Epithelial cell of proximal tubule (primary cell): ENCODE data around the gene PSD4. TPM values are rescaled to one million over a fixed set of nuclear protein-coding genes. Genes with fewer than 3 reads are reported as not detected.

Source experiments
- DNase-seq: peaks from one replicate; pipeline ENCODE4 v3.0.0-alpha.2; 2011; ENCODE audit warnings: low read depth
- H3K4me3 ChIP-seq: 2 replicates; pipeline ENCODE4 v1.5.1; 2011; ENCODE audit warnings: low read depth, mild to moderate bottlenecking, low read length
- CTCF ChIP-seq: conservative IDR thresholded peaks from 2 replicates; pipeline ENCODE4 v1.5.1; 2012; ENCODE audit warnings: low read depth, mild to moderate bottlenecking, low read length
- total RNA-seq: library from RNA; depleted of rRNA; stranded (reverse); fragments of >200 nt; gene quantifications from 2 replicates; pipeline ENCODE4 v1.2.3, GENCODE V29; 2015

PSD4 gene
- total RNA-seq, 1 donor from 2014 or later = 7.3 TPM

- H3K4me3 ChIP-seq = no peak overlapping the region
- no peak for DNase-seq
- TF ChIP-seq CTCF = no peak
These were observed 44.2 kb upstream of the PSD4 start for GRCh38 chr2:113129519-113130078.

GRCh38 chr2:113131352-113132185 is 42.2 kb upstream of the PSD4 start:
- no peak for TF ChIP-seq CTCF
- H3K4me3 ChIP-seq = no peak overlapping the region
- no peak for DNase-seq

- H3K4me3 ChIP-seq = no peak overlapping the region
- DNase-seq = no peak
- no peak for TF ChIP-seq CTCF
These were observed 41.3 kb upstream of the PSD4 start for GRCh38 chr2:113132414-113133021.

- TF ChIP-seq CTCF = no peak
- H3K4me3 ChIP-seq = no peak overlapping the region
- DNase-seq = no peak
These were observed 39.8 kb upstream of the PSD4 start for GRCh38 chr2:113133704-113134598.

- H3K4me3 ChIP-seq = no peak overlapping the region
- no peak for DNase-seq
- no peak for TF ChIP-seq CTCF
These were observed 39.1 kb upstream of the PSD4 start for GRCh38 chr2:113134717-113135116.

- no peak for DNase-seq
- TF ChIP-seq CTCF = no peak
- no peak overlapping the region for H3K4me3 ChIP-seq
These were observed 38.5 kb upstream of the PSD4 start for GRCh38 chr2:113135317-113135716.
